Left cardiac atrium (tissue), 4 donors: ENCODE results near the gene PGAM2. TPM values are rescaled to one million over a fixed set of nuclear protein-coding genes. Genes with fewer than 3 reads are reported as not detected.

Source experiments
- ATAC-seq, 2 donors: fragments of 200-7000 bp; cut with Tn5 transposase; one replicate each; pipeline ENCODE4 v1.9.1; 2020; ENCODE audit warnings: mild to moderate bottlenecking in 2 of 2, moderate library complexity in 2 of 2
- DNase-seq: peaks from one replicate; pipeline ENCODE4 v3.0.0-alpha.2; 2020
- intact Hi-C, 2 donors: fragments of 100-400 bp; cut with DNase I; formaldehyde crosslinking; loops; one replicate each; pipeline versions ENCODE4 v1.14.1 to v1.15.1; 2022 to 2023
- total RNA-seq, 2 donors: library from RNA; stranded (reverse); fragmentation: NEBNext Ultra II Directional; extraction: Animal tissue kit (Norgen Biotek cat#: 25700); gene quantifications; one replicate each; pipeline ENCODE4 v1.2.1, GENCODE V29; 2021
- donor health status: DM: no; HTN: yes; CAD: no.
- donor health status: DM: no; HTN: yes; CAD: no; lungs with severe emphysema.
- donor health status: DM: yes; HTN: yes; CAD: no.
- donor health status: Dilated cardiomyopathy.

Gene PGAM2
- total RNA-seq, 2 donors from 2014 or later = 799 to 1,159 TPM

GRCh38 chr7:44104860-44105771 lies 39.7 kb upstream of the PGAM2 start:
- DNase-seq (no peak), ATAC-seq (peak; percentile 44 to 45)
- intact Hi-C loops = no loop called here

DNA sequence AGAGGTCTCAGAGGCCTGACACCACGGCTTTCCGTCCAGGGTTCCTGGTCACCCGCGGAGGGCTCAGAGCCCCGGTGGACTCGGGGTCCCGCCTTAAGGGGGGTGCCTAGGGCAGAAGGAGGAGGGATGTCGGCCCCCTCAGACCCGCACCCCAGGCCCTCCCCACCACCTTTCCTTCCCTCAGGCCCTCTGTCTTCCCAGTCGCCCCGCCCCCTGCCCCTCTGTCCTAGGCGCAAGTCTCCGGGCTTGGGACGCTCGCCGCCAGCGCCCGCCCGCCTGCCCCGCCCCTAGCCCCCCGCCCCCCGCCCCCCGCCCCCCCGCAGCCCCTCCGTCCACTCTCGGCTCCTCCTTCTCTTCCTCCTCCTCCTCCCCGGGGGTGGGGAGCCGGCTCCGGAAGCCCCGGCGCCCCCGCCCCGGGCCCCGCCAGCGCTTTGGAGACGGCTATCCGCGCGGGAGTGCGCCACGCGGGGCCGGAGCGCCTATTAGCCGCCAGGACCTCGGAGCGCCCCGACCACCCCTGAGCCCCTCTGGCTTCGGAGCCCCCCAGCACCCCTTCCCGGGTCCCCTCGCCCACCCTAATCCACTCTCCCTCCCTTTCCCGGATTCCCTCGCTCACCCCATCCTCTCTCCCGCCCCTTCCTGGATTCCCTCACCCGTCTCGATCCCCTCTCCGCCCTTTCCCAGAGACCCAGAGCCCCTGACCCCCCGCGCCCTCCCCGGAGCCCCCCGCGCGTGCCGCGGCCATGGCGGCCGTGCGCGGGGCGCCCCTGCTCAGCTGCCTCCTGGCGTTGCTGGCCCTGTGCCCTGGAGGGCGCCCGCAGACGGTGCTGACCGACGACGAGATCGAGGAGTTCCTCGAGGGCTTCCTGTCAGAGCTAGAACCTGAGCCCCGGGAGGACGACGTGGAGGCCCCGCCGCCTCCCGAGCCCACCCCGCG lies 38.8 kb upstream of the PGAM2 start, which contains the start of gene AEBP1:
AEBP1 (plus strand) TSS at position 423 of the 937 bp plus-strand sequence; CDS start at position 744, 321 bp downstream.
- ATAC-seq (peak; percentile 57), DNase-seq (peak; percentile 66)
- intact Hi-C loops = no loop called here

DNA sequence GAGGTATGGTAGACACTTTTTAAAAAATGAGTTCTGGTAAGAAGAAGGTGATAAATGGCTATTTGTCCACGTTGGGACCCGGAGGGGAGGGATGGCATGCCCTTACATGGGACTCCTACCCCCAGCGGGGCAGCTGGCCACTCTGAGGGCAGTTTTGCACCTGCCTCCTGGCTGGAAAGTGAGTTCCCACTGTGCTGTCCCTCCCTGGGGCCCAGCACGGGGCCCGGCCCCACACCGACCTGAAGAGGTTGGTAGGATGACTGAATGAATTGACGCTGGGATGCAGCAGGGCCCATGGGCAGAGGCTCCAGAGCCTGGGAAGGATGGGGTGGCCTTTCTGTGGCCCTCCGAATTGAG lies 38.2 kb upstream of the PGAM2 start:
- intact Hi-C loops = no loop called here
- DNase-seq = no peak

DNA sequence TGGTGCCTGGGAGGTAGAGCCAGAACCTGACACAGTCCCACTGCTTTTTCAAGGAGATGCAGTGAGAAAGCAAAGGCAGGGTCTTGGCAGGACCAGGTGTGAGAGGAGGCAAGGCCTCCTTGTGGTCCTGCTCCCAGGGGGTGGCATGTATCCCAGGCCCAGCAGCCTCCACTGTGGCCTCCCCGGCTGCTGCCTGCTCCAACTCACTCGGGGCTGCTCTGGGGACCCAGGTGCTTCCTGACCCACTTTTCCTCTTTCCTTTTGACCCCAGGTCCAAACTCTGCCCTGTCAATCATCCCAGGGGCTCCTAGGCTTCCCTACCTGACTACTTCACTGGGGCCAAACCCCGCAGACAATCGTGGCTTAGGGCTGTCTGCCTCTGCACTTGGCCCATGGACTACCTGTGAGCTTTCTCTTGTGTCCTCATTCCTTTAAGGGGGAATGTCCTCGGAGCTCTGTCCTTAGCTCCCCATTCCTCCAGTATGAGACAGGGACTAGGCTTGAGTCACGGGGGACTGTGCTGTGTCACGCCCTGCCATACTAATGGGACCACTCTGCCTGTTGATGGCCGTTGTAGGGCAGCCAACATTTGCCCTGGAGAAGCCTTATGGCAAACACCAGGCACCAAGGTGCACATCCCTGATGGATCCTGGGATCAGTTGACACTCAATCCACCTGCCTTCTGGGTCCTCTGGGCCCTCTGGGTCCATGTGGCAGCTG lies 37.6 kb upstream of the PGAM2 start:
- no peak for ATAC-seq
- no peak for DNase-seq
- intact Hi-C loops = no loop called here

More for the DNA sequence above, 38.2 kb upstream of the PGAM2 start:
- ATAC-seq = no peak

DNA sequence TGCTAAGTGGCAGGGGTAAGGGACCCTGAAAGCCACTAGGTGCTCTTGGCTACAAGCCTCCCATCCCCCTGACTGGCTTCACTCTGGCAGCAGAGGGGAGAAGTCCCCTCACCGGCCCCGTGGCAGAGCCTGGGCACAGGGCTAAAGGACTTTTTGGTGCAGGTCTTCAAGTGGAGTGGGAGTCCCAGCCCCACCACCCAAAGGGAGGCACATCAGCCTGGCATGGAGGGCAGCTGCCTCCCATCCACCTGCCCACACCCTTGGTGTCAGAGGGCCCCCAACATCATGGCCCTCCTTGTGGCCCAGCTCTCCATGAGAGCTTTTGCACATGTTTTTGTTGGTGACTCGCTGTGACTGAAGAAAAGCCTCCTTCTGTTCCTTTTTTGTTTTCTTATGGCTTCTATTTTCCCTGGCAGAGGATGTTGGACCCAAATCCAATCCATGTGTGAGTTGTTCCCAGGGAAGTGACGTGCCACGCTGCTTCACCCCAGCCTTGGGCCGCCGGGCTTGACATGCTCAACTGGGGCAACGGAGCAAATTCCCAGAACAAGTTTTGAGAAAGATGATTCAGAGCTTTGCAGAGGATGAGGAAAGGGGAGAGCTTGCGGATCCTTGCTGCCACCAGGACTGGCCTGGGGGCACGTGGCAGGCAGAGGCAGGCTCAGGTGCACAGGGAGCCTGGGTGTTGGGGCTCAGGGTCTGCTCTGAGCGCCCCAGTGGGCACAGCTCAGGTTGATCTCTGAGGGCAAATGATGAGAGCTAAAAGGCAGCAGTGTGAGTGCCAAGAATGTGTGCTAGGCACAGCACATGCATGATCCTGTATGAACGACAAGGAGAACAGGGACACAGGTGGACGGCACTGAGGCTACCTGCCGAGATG lies 36.8 kb upstream of the PGAM2 start:
- DNase-seq = peak; percentile 75
- intact Hi-C loops = no loop called here
- peak; percentile 0 to 27 for ATAC-seq

DNA sequence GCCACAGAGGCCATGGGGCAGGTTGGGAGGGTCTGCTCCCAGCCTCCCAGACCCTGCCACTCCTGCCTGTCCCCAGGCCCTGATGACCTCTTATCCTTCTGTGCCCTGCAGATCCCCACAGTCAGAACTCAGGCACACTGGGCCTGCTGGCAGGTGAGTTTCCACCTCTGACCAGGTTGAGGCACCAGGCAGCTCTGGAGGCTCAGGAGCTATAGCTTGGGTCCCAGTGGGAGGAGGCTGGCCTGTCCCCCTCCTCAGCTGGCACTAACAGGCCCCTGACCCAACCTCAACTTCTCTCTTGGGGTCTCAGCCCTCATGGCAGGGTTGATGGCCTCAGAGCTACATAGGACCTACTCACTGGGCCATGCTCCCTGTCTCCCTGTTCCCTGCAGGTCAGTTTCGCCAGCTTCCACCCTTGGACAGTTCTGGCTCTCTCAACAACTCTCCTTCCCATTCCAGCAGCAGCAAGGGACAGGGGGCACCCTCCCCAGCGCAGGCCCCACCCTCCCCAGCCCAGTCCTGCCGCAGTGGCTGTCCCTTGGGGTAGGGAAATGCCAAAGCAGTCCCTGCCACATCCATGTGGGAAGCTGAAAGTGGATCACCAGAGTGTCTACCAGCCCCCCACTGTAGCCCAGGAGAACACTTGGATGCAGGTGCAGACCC lies 36.1 kb upstream of the PGAM2 start:
- intact Hi-C loops = no loop called here
- no peak for DNase-seq
- ATAC-seq = no peak

GRCh38 chr7:44100458-44101302 lies 35.3 kb upstream of the PGAM2 start:
- intact Hi-C loops = no loop called here
- ATAC-seq = peak; percentile 6 to 23
- no peak for DNase-seq

GRCh38 chr7:44099669-44100068 lies 34.3 kb upstream of the PGAM2 start:
- intact Hi-C loops = no loop called here
- ATAC-seq = no peak
- DNase-seq = no peak

DNA sequence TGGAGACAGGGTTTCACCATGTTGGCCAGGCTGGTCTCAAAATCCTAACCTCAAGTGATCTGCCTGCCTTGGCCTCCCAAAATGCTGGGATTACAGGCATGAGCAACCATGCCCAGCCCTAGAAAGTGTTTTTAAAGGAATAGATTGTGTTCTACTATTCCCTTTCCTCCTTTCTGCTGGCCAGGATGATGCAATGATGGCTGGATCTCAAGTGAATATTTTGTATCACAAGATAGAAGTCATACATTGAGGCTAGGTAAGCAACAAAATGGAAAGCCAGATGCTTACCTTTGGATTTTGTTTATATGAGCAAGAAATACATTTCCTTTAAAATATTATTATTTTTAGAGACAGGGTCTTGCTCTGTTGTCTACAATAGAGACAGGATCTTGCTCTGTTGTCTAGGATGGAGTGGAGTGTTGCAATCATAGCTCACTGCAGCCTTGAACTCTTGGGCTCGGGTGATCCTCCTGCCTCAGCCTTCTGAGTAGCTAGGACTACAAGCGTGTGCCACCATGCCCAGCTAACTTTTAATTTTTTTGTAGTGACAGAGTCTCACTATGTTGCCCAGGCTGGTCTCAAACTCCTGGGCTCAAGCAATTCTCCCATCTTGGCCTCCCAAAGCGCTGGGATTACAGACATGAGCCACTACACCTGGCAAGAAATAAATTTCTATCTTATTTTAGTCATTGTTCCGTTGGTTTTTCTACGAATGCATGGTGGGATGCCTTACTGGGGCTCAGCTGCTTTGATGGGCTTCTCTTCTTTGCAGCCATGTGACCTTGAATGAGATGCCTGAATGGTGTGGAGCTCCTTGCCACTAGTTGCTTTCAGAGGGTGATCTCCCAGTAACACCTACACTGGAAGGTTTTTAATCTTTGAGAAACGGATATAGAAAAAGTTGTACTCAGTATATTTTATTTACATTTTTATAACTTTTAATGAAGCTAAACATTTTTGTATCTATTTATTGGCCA lies 33.0 kb upstream of the PGAM2 start:
- DNase-seq (no peak), ATAC-seq (no peak)
- intact Hi-C loops = no loop called here

DNA sequence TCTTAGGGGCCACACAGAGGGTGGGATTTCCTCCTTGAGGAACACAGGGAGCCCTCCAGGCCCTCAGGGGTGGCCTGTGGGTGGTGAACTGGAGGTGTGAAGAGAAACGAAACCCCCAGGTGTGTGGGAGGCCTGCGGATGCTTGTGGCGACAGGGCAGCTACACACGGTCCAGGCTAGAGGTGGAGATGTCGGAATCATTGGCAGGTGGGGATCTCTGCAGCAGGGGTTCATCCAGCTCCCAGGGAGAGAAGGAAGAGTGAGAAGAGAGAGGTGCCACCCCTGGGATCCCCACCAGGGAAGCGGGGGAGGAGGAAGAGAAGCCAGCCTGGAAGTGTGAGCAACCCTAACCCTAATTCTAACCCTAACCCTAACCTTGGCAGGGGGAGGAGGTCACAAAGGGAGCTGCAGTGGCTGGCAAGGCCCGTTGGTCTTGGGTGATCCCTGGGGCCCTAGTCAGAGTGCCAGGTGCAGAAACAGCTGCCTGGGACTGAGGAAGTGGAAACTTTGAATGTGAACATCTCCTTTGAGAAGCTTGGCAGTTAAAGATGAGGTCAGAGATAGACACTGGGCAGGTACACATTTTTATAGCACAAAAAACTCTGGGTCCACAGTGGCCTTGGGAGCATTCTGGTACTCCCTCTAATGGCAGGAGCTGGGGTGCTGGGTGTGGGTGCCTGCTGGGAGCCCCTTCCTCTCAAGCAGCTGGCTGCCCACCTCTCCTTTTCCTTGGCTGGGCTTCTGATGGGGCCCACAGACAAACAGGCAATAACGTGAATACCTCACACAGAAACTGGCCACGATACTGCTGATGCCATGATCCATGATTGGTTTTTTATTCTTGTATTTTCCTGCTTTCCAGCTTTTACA lies 31.9 kb upstream of the PGAM2 start:
- ATAC-seq (no peak), DNase-seq (no peak)
- intact Hi-C loops = no loop called here

DNA sequence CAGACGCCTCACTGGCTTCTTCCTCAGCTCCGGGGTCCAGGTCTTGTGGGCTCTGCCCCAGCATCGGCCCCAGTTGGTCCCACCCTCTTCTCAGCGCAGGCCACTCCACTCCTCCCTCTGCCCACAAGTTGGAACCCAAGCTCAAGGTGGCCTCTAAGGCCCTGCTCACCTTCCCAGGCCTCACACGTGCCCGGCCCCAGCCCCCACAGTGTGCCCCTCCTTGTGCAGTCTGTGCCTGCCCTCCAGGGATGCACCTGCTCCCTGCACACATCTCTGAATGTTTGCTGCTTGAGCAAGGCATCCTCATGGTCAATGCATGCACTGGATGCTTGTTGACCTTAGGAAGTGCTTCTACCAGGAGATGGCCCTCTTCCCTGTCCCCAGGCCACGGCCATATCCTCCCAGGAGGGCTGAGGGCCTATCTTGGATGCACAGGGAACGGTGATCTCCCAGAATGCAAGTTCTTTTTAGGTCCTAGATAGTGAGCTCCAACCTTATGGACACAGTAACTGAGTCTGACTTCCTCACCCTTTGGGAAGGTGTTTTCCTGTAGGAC lies 31.0 kb upstream of the PGAM2 start:
- ATAC-seq (no peak), DNase-seq (no peak)
- intact Hi-C loops = no loop called here

GRCh38 chr7:44095781-44096180 lies 30.4 kb upstream of the PGAM2 start:
- intact Hi-C loops = no loop called here
- no peak for ATAC-seq
- DNase-seq = no peak

DNA sequence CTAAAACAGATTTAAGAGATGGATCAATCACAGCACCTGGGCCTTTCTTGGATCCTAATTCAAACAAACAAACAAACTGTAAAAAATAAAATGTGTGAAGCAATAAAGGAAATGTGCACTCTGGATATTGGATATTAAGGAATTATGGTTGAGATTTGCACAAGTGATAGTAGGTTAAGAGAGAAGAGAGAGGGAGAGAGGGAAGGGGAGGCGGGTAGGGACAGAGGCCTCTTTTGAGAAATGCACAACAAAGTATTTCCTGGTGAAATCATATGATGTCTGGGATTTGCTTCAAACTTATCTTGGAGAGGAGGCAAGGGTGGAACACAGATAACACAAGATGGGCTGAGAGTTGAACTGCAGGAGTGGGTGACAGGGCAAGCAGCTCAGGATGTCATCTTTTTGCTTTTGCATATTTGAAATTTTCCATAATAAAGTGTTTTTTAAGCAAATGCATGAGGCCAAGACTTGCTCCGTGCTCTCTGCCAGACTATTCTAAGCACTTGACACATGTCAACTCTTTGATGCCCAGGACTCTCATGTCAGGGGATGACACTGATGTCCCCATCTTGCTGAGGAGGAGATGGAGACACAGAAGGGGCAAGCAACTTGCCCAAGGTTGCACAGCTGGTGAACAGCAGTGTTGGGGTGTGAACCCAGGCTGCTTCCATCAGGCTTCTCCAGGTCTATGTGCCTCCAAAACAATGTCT lies 29.7 kb upstream of the PGAM2 start:
- ATAC-seq (no peak), DNase-seq (no peak)
- intact Hi-C loops = no loop called here

GRCh38 chr7:44094365-44094764 lies 29.0 kb upstream of the PGAM2 start:
- intact Hi-C loops = no loop called here
- ATAC-seq (no peak), DNase-seq (no peak)
